NT2/D1 (cell line): ENCODE results near the gene CNGA3.
"Not testable (repeated sequence)": the region's sequence is repeated elsewhere in the genome, so short reads cannot be mapped to it uniquely, and the experiment has no call there.

Source experiments
- DNase-seq: peaks from one replicate; pipeline ENCODE4 v3.0.0-alpha.2; 2011; ENCODE audit warnings: low read depth, low spot score
- H3K27me3 ChIP-seq: 2 replicates; pipeline ENCODE4 v1.6.0; 2011; ENCODE audit warnings: mild to moderate bottlenecking; ENCODE audit not compliant: insufficient read length, insufficient read depth
- H3K36me3 ChIP-seq: 2 replicates; pipeline ENCODE4 v1.6.1; 2011; ENCODE audit warnings: mild to moderate bottlenecking, low read length, mixed read lengths; ENCODE audit not compliant: insufficient read depth, insufficient read length
- H3K4me1 ChIP-seq: 2 replicates; pipeline ENCODE4 v1.5.1; 2011; ENCODE audit not compliant: insufficient read depth, insufficient read length
- H3K4me3 ChIP-seq: 2 replicates; pipeline ENCODE4 v1.5.1; 2011; ENCODE audit warnings: low read depth; ENCODE audit not compliant: insufficient read length
- H3K9ac ChIP-seq: 2 replicates; pipeline ENCODE4 v1.6.0; 2011; ENCODE audit warnings: low read depth; ENCODE audit not compliant: insufficient read length
- H3K9me3 ChIP-seq: 2 replicates; pipeline ENCODE4 v1.5.1; 2011; ENCODE audit warnings: mild to moderate bottlenecking, low read length; ENCODE audit not compliant: insufficient read depth
- SUZ12 ChIP-seq: IDR thresholded peaks from 2 replicates; pipeline ENCODE4 v1.6.1; 2011; ENCODE audit not compliant: insufficient read length, insufficient read depth; ENCODE audit errors: extremely low read depth
- YY1 ChIP-seq: IDR thresholded peaks from 2 replicates; pipeline ENCODE4 v1.6.1; 2011; ENCODE audit not compliant: insufficient read length, insufficient read depth
- ZNF274 ChIP-seq: IDR thresholded peaks from 2 replicates; pipeline ENCODE4 v1.6.1; 2011; ENCODE audit warnings: mild to moderate bottlenecking, low read depth, low read length

The CNGA3 gene

GRCh38 chr2:98405301-98405700 lies 59.0 kb downstream of the CNGA3 start:
- Histone ChIP-seq H3K27me3 (no peaks in the 10 kb centered on the region), H3K9ac (no peak overlapping the region), H3K4me1 (no peaks in the 10 kb centered on the region), H3K9me3 (no peaks in the 10 kb centered on the region), H3K36me3 (no peaks in the 10 kb centered on the region), H3K4me3 (no peak overlapping the region)
- no peak for DNase-seq
- TF ChIP-seq ZNF274 (no peak), YY1 (no peak), SUZ12 (no peak)

- H3K36me3 ChIP-seq = no peaks in the 10 kb centered on the region
- H3K4me3 ChIP-seq = no peak overlapping the region
- no peak for DNase-seq
- no peaks in the 10 kb centered on the region for H3K4me1 ChIP-seq
- no peaks in the 10 kb centered on the region for H3K27me3 ChIP-seq
- H3K9me3 ChIP-seq = no peaks in the 10 kb centered on the region; the same call in 1 of the 2 replicates
- H3K9ac ChIP-seq = no peak overlapping the region
- TF ChIP-seq YY1 (no peak), SUZ12 (no peak), ZNF274 (no peak)
Measured at GRCh38 chr2:98408155-98408554, 61.9 kb downstream of the CNGA3 start.

GRCh38 chr2:98412751-98413458 lies 66.6 kb downstream of the CNGA3 start:
- TF ChIP-seq YY1 (no peak), SUZ12 (no peak), ZNF274 (no peak)
- no peaks in the 10 kb centered on the region for H3K4me1 ChIP-seq
- DNase-seq = peak; percentile 56

GRCh38 chr2:98414246-98414645 lies 68.0 kb downstream of the CNGA3 start:
- peaks cover 24% of the 10 kb centered on the region for H3K9me3 ChIP-seq
- not testable (repeated sequence) for H3K36me3 ChIP-seq, H3K4me3 ChIP-seq, DNase-seq, H3K9ac ChIP-seq, H3K4me1 ChIP-seq, H3K27me3 ChIP-seq

More at GRCh38 chr2:98412751-98413458, 66.6 kb downstream of the CNGA3 start:
- Histone ChIP-seq H3K9me3 (peaks cover 24% of the 10 kb centered on the region), H3K9ac (no peak overlapping the region), H3K27me3 (no peaks in the 10 kb centered on the region), H3K4me3 (no peak overlapping the region), H3K36me3 (no peaks in the 10 kb centered on the region)

GRCh38 chr2:98415719-98416248 lies 69.5 kb downstream of the CNGA3 start:
- H3K9me3 ChIP-seq = peaks cover 24% of the 10 kb centered on the region
- H3K9ac ChIP-seq, DNase-seq, H3K27me3 ChIP-seq, H3K4me1 ChIP-seq, H3K4me3 ChIP-seq, H3K36me3 ChIP-seq: not testable (repeated sequence)

GRCh38 chr2:98416383-98417159 lies 70.3 kb downstream of the CNGA3 start:
- H3K9ac ChIP-seq = no peak overlapping the region
- no peaks in the 10 kb centered on the region for H3K27me3 ChIP-seq

GRCh38 chr2:98419544-98419943 lies 73.3 kb downstream of the CNGA3 start:
- no peaks in the 10 kb centered on the region for H3K27me3 ChIP-seq
- H3K9me3 ChIP-seq = peaks cover 29% of the 10 kb centered on the region
- no peaks in the 10 kb centered on the region for H3K4me1 ChIP-seq
- no peaks in the 10 kb centered on the region for H3K36me3 ChIP-seq
- H3K4me3 ChIP-seq = no peak overlapping the region
- no peak overlapping the region for H3K9ac ChIP-seq
- TF ChIP-seq YY1 (no peak), SUZ12 (no peak)
- no peak for DNase-seq

More at GRCh38 chr2:98416383-98417159, 70.3 kb downstream of the CNGA3 start:
- Histone ChIP-seq H3K36me3 (no peaks in the 10 kb centered on the region), H3K4me3 (no peak overlapping the region), H3K4me1 (no peaks in the 10 kb centered on the region), H3K9me3 (peaks cover 24% of the 10 kb centered on the region)
- DNase-seq = no peak
- TF ChIP-seq ZNF274 (no peak), YY1 (no peak), SUZ12 (no peak)
